HFF-Myc (cell line): Measurements from ENCODE around the gene AWAT2.

Source experiments
- DNase-seq: peaks from one replicate; pipeline ENCODE4 v3.0.0-alpha.2; 2011; ENCODE audit warnings: low read depth; ENCODE audit errors: extremely low read depth
- H3K4me3 ChIP-seq: replicated peaks from 2 replicates; pipeline ENCODE4 v1.5.1; 2011; ENCODE audit warnings: low read depth, mild to moderate bottlenecking, control low read depth, low read length
- CTCF ChIP-seq: IDR thresholded peaks from 2 replicates; pipeline ENCODE4 v1.5.1; 2012; ENCODE audit warnings: mild to moderate bottlenecking, low read depth, low read length, control low read depth; ENCODE audit errors: missing control alignments

Gene AWAT2

GRCh38 chrX:69993494-69993893 is 56.2 kb downstream of the AWAT2 start:
- no peak for TF ChIP-seq CTCF
- no peak overlapping the region for H3K4me3 ChIP-seq
- DNase-seq = no peak

- no peak overlapping the region for H3K4me3 ChIP-seq
- DNase-seq = no peak
- TF ChIP-seq CTCF = no peak
These were observed 58.1 kb downstream of the AWAT2 start for GRCh38 chrX:69991685-69992084.
